Keratinocyte (primary cell): ENCODE measurements around the gene ATIC. TPM values are rescaled to one million over a fixed set of nuclear protein-coding genes. Genes with fewer than 3 reads are reported as not detected.

Source experiments
- DNase-seq: peaks from one replicate; pipeline ENCODE4 v3.0.0-alpha.2; 2011; ENCODE audit warnings: low read depth, missing footprints, low spot score
- FAIRE-seq: peaks from 2 replicates; lab custom pipeline; 2011; peaks lifted over from hg19 to GRCh38; lab: Jason Lieb, UNC
- H2AFZ ChIP-seq: 2 replicates; pipeline ENCODE4 v1.6.0; 2012; ENCODE audit warnings: low read length, control low read depth, inconsistent platforms; ENCODE audit not compliant: control insufficient read depth
- H3K27ac ChIP-seq: 2 replicates; pipeline ENCODE4 v1.5.1; 2011; ENCODE audit warnings: low read length; ENCODE audit not compliant: control insufficient read depth, insufficient read depth
- H3K27me3 ChIP-seq: 3 replicates; pipeline ENCODE4 v1.6.0; 2011; ENCODE audit warnings: low read length; ENCODE audit not compliant: control insufficient read depth, insufficient read depth; ENCODE audit errors: extremely low read depth
- H3K36me3 ChIP-seq, 2 experiments: 2 replicates in 1 of 2; 3 replicates in 1 of 2; pipeline ENCODE4 v1.5.1; 2011; ENCODE audit warnings: low read length in 2 of 2, mild to moderate bottlenecking in 1 of 2; ENCODE audit not compliant: control insufficient read depth in 2 of 2, insufficient read depth in 2 of 2; ENCODE audit errors: extremely low read depth in 1 of 2
- H3K4me1 ChIP-seq: 3 replicates; pipeline ENCODE4 v1.5.1; 2011; ENCODE audit warnings: low read length; ENCODE audit not compliant: control insufficient read depth, insufficient read depth; ENCODE audit errors: extremely low read depth
- H3K4me2 ChIP-seq: 3 replicates; pipeline ENCODE4 v1.6.0; 2011; ENCODE audit warnings: low read depth, low read length; ENCODE audit not compliant: control insufficient read depth, insufficient read depth; ENCODE audit errors: extremely low read depth
- H3K4me3 ChIP-seq, 3 experiments: fragments of 200-600 bp in 1 of 3; sonication (generic) in 1 of 3; 2 replicates in 2 of 3; 3 replicates in 1 of 3; pipeline ENCODE4 v1.5.1; 2011 to 2016; ENCODE audit warnings: low read length in 3 of 3, mild to moderate bottlenecking in 3 of 3, control low read depth in 2 of 3, inconsistent platforms in 1 of 3, low read depth in 1 of 3, mixed read lengths in 1 of 3, mixed run types in 1 of 3, moderate library complexity in 1 of 3; ENCODE audit not compliant: control insufficient read depth in 2 of 3, insufficient read depth in 2 of 3; ENCODE audit errors: extremely low read depth in 1 of 3
- H3K79me2 ChIP-seq: 2 replicates; pipeline ENCODE4 v1.6.0; 2012; ENCODE audit warnings: low read length; ENCODE audit not compliant: control insufficient read depth, insufficient read depth
- H3K9ac ChIP-seq: 3 replicates; pipeline ENCODE4 v1.6.0; 2011; ENCODE audit warnings: low read length; ENCODE audit not compliant: control insufficient read depth, insufficient read depth; ENCODE audit errors: extremely low read depth
- H3K9me1 ChIP-seq: 3 replicates; pipeline ENCODE4 v1.6.0; 2011; ENCODE audit warnings: low read length; ENCODE audit not compliant: control insufficient read depth, insufficient read depth; ENCODE audit errors: extremely low read depth
- H3K9me3 ChIP-seq: 2 replicates; pipeline ENCODE4 v1.5.1; 2012; ENCODE audit warnings: low read depth, low read length; ENCODE audit not compliant: control insufficient read depth
- H4K20me1 ChIP-seq: 3 replicates; pipeline ENCODE4 v1.6.0; 2011; ENCODE audit warnings: low read length; ENCODE audit not compliant: control insufficient read depth, insufficient read depth; ENCODE audit errors: extremely low read depth
- EZH2 ChIP-seq: IDR thresholded peaks from one replicate; pipeline ENCODE4 v1.6.1; 2012; ENCODE audit warnings: inconsistent platforms, mild to moderate bottlenecking, low read length, moderate library complexity
- dilution Hi-C: fragments of 300-500 bp; cut with MboI; formaldehyde crosslinking; loops from one replicate; pipeline ENCODE4 v1.7.0; 2020; ENCODE audit warnings: low sequenced_read_pairs; ENCODE audit not compliant: extremely low pct_ligation_motif_present
- polyA plus RNA-seq, 5 experiments: library from polyadenylated mRNA; depleted of rRNA in 3 of 5; stranded (reverse) in 3 of 5; stranded (forward) in 1 of 5; unstranded in 1 of 5; fragments of >200 nt; gene quantifications; 1 replicate in 1 of 5; 2 replicates in 3 of 5; 3 replicates in 1 of 5; pipeline versions ENCODE4 v1.2.1 to v1.2.3, GENCODE V29; 2011 to 2012; ENCODE audit warnings: missing spikeins in 2 of 5, low read depth in 1 of 5, low replicate concordance in 1 of 5
- TF ChIP-seq, protein P1 (sequence below), 3 experiments: IDR thresholded peaks in 1 of 3; conservative IDR thresholded peaks in 1 of 3; optimal IDR thresholded peaks in 1 of 3; 2 replicates in 2 of 3; 3 replicates in 1 of 3; pipeline versions ENCODE3 to v1.5.1; 2011; ENCODE audit warnings: low read length in 3 of 3, mild to moderate bottlenecking in 3 of 3, moderate library complexity in 2 of 3, control low read depth in 1 of 3, inconsistent platforms in 1 of 3; ENCODE audit not compliant: insufficient read depth in 2 of 3; ENCODE audit errors: extremely low read depth in 1 of 3

Gene ATIC
- polyA plus RNA-seq, 1 donor (not counting 4 experiments of a cell fraction or from before 2014, with no cell fraction given), result 110 TPM

DNA sequence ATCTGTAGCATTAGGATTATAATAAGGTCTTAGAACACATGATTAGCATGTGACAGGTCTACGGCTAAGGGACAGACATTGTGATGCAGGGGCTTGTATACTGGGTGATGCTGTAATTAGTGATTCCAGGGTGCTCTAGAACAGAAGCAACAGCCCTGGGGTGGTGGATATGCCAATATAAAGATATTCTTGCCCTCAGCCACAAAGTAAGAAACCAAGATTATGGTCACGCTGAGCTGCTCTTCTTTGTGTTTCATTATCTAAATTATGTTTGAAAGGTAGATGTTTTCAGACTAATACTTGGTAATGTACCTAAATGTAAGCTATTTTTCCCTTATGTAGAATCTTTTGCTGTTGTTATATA lies 78.7 kb downstream of the ATIC start:
- H3K4me3 ChIP-seq, result no peak overlapping the region
- H4K20me1 ChIP-seq, result no peaks in the 10 kb centered on the region
- FAIRE-seq (no peak), DNase-seq (no peak)
- no peak overlapping the region for H3K4me2 ChIP-seq
- no peaks in the 10 kb centered on the region for H3K9me3 ChIP-seq
- dilution Hi-C loops, result no loop called here
- no peak overlapping the region for H3K27ac ChIP-seq
- H3K79me2 ChIP-seq, result no peaks in the 10 kb centered on the region
- no peak overlapping the region for H2AFZ ChIP-seq
- no peak overlapping the region for H3K9ac ChIP-seq
- H3K36me3 ChIP-seq, result peaks cover 0 to 30% of the 10 kb centered on the region in 2 experiments
- no peaks in the 10 kb centered on the region for H3K4me1 ChIP-seq
- TF ChIP-seq, protein P1, sequence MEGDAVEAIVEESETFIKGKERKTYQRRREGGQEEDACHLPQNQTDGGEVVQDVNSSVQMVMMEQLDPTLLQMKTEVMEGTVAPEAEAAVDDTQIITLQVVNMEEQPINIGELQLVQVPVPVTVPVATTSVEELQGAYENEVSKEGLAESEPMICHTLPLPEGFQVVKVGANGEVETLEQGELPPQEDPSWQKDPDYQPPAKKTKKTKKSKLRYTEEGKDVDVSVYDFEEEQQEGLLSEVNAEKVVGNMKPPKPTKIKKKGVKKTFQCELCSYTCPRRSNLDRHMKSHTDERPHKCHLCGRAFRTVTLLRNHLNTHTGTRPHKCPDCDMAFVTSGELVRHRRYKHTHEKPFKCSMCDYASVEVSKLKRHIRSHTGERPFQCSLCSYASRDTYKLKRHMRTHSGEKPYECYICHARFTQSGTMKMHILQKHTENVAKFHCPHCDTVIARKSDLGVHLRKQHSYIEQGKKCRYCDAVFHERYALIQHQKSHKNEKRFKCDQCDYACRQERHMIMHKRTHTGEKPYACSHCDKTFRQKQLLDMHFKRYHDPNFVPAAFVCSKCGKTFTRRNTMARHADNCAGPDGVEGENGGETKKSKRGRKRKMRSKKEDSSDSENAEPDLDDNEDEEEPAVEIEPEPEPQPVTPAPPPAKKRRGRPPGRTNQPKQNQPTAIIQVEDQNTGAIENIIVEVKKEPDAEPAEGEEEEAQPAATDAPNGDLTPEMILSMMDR (optimal IDR thresholded peaks at IDR 0.05 in 1 of 3, IDR thresholded peaks at IDR 0.05 in 1 of 3, conservative IDR thresholded peaks at IDR 0.05 in 1 of 3; ENCODE audit: extremely low read depth in 1 of 3, insufficient read depth in 2 of 3, low read length in 3 of 3), result no peak
- H3K27me3 ChIP-seq, result no peaks in the 10 kb centered on the region
- no peaks in the 10 kb centered on the region for H3K9me1 ChIP-seq

DNA sequence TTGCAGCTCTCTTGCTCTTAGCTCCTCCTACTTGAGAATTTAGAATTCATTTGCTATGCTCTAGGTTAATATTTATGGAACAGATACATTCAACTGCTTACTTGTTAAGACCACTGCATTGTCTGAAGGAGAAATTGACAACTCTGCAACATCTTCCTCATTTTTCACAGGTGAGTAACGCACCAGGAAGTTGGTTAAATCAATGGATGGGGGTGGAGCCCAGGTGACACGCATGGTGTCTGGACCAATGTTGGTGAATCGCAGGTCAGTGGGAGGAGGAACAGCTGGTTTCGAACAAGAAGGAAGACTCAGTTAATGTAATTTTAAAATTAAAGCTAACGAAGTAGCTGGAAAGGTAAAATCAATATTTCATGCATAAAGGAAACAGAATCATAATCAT lies 79.7 kb downstream of the ATIC start:
- Histone ChIP-seq H3K9ac (no peak overlapping the region), H3K4me3 (no peak overlapping the region), H3K4me2 (no peak overlapping the region), H3K79me2 (no peaks in the 10 kb centered on the region), H3K27me3 (no peaks in the 10 kb centered on the region), H3K9me1 (no peaks in the 10 kb centered on the region), H3K27ac (no peak overlapping the region), H3K4me1 (no peaks in the 10 kb centered on the region), H3K36me3 (peaks cover 0 to 32% of the 10 kb centered on the region in 2 experiments), H3K9me3 (no peaks in the 10 kb centered on the region), H2AFZ (no peak overlapping the region), H4K20me1 (no peaks in the 10 kb centered on the region)
- TF ChIP-seq, protein P1 (optimal IDR thresholded peaks at IDR 0.05 in 1 of 3, IDR thresholded peaks at IDR 0.05 in 1 of 3, conservative IDR thresholded peaks at IDR 0.05 in 1 of 3; ENCODE audit: extremely low read depth in 1 of 3, insufficient read depth in 2 of 3, low read length in 3 of 3), result no peak
- TF ChIP-seq EZH2, result no peak
- no peak for FAIRE-seq
- no peak for DNase-seq
- dilution Hi-C loops, result no loop called here
